GM18870 (cell line): ENCODE measurements around the gene C7orf33.
"Not testable (repeated sequence)": the region's sequence is repeated elsewhere in the genome, so short reads cannot be mapped to it uniquely, and the experiment has no call there.

ENCODE experiments used
- ATAC-seq: cut with Tn5 transposase; IDR thresholded peaks from one replicate; pipeline ENCODE4 v1.9.1; 2021; ENCODE audit warnings: moderate library complexity; ENCODE audit not compliant: unreplicated experiment

Gene C7orf33

GRCh38 chr7:148590471-148590870, at the start of gene C7orf33:
Gene C7orf33 (plus strand): TSS chr7:148590766. CDS start chr7:148590926, 160 bp downstream.
- ATAC-seq: no peak

DNA sequence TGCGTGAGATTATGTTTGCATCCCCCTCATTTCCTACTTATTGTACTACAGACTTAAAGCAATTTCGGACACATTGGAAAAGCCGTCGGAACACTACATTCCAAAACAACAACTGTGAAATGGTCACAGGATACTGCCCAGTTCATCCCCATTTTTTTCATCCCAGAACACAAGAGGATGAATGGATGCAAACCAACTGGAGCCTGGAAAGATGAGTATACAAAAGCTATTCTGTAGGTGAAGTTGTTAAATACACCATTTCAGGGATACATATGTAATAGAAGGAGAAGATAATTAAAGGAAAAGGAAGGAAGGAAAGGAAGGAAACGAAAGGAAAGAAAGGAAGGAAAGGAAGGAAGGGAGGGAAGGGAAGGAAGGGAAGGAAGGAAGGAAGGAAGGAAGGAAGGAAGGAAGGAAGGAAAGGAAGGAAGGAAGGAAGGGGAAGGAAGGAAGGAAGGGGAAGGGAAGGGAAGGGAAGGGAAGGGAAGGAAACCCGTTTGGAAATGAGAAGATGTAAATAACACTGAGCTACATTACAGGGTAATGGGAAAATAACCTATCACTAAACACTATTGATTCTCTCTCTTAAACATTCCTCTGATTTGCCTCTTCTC, 48.6 kb upstream of the C7orf33 start:
- ATAC-seq: no peak

DNA sequence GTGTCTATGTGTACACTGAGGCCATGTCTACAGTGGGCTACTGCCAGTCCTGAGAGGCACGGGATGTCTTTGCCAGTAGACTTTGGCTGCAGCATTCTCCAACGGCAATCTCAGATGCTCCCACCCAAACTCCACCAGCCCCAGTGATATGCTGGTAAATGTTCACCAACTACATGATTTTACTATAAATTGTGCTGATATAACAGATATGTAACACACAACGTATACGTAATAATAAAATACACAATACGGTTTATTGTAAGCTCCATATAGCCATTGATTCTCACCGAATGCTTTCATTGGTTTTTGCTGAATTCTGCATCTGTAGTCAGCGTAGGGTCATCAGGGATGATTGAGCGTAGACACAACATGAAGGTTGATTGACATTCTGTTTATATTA, 47.3 kb upstream of the C7orf33 start:
- no peak for ATAC-seq

DNA sequence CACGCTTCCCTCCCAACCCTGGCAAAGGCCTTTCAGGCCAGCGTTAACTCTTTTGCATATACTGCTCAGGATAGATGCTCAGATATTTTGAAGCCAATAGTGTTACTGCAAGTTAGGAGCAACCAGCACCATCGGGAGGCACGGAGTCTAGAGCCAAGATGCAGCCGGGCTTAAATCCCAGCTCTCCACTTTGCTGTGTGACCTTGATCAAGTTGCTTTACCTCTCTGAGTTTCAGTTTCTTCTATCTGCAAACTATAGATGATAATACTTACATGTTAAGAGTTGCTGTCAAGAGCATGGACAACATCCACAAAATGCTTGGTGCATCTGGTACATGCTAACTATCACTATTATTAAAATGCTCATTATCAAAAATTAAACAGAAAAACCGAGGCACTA, 45.4 kb upstream of the C7orf33 start:
- ATAC-seq: no peak

GRCh38 chr7:148545932-148546331, 44.6 kb upstream of the C7orf33 start:
- ATAC-seq: no peak

GRCh38 chr7:148546857-148547256, 43.7 kb upstream of the C7orf33 start:
- no peak for ATAC-seq

- peak; percentile 44 for ATAC-seq
Measured at GRCh38 chr7:148547951-148548350, 42.6 kb upstream of the C7orf33 start.

DNA sequence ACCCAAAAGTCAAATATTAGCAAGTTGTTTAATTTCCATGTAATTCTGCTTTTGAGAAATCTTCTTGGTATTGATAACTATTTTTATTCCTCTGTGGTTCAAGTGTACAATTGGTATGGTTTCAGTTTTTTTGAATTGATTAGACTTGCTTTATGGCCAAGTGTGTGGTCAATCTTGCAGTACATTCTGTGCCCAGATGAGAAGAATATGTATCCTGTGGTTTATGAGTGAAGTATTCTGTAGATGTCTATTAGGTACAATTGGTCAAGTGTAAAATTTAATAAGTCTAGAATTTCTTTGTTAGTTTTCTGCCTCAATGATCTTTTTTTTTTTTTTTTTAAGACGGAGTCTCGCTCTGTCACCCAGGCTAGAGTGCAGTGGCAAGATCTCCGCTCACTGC, 36.6 kb upstream of the C7orf33 start:
- peak; percentile 61 for ATAC-seq

DNA sequence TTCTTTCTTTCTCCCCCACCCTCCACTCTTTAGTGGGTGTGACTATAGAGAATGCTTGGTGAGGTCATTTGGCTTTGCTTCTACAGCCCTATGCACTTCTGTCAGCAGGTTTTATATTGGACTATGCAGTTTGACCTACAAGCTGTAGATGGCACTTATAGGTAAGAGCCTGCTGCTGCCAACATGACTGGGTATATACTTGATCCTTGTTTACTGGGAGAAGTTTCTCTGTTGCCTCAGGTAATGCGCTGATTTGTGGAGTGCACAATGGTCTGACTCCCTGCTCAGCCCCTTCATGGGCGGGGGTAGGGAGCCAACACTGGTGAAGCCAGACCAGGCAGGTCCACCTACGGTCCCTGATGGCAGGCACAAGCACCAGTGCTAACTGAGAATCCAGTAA, 33.7 kb upstream of the C7orf33 start:
- ATAC-seq: no peak

DNA sequence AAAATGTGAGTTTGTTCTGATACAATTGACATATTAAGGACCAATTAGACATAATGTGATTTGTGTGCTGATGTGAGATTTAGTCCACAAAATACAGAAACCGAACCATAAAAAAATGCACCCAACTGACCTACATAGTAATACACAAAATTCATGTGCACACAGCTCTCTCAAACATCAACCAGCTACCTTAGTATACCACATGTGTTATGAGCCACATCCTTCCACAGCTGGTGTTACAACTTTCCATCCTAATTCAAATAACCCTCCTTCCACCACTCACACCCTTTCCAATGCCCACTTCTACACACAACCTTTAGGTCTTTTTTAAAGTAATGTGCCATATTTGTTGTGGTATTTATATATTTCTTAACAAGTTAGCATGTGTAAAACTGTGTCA, 31.7 kb upstream of the C7orf33 start:
- ATAC-seq: no peak

DNA sequence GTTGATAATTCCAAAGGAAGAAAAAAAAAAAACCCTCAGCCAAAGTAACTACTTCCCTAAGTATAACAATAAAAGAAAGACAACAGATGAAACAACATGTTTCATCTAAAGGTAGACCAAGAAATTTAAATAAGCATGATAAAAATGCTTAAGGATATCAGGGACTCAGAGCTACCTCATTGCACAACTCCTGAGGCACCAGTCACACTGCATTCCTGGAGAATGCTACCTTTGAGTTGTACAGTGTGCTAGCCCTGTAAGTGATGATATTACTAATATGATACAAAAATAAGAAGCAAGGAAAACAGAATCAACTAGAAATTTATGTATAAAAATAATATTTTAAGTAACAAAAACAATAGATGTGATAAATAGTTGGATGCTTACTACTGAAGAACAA, 29.5 kb upstream of the C7orf33 start:
- ATAC-seq: no peak

DNA sequence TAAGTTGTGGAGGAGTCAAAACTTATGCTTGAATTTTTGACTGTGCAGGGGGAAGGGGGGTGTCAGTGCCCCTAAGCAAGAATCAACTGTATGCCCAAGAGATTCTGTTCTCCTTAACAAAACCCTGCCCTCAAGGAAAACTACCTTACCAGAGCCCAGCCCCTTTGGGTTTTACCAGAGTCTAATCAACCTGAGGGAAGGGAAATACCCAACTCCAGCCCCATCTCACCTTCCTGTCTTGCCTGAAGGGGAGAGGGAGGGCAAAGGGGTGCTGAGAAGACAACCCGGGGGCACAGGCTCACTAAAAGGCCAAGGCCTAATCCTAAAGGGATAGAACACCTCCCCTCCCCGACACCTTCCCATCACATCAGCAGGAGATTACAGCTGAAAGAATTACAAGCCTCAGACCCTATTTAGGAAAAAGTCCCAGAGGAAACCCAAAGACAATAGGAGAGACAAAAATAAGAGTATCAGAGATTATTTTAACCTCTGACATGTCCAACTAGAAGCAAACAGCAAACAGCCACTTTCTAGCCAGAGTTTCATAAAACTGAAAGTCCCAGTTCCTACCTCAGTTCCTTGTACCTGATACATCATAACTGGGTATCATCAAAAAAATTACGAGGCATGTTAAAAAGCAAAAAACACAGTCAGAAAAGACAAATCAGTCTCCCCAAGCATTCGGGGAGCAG, 26.8 kb upstream of the C7orf33 start:
- peak; percentile 35 for ATAC-seq

DNA sequence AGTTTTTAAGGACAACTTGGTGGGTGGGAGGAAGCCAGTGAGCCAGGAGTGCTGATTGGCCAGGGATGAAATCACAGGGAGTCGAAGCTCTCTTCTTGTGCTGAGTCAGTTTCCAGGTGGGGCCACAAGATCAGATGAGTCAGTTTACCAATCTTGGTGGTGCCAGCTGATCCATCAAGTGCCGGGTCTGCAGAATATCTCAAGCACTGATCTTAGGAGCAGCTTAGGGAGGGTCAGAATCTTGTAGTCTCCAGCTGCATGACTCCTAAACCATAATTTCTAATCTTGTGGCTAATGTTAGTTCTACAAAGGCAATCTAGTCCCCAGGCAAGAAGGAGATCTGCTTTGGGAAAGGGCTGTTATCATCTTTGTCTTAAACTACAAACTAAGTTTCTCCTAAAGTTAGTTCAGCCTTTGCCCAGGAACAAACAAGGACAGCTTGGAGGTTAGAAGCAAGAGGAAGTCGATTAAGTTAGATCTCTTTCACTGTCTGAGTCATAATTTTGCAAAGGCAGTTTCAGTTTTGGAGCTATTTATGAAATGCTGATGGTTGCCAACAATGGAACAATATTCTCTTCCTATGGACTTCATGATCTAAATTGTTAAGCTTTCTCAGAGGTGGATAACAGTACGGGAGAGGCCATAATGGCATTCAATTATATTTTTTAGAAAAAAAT, 26.2 kb upstream of the C7orf33 start:
- ATAC-seq: peak; percentile 93

- ATAC-seq: no peak
Measured at GRCh38 chr7:148566736-148567135, 23.8 kb upstream of the C7orf33 start.

- ATAC-seq: no peak
Measured at GRCh38 chr7:148567524-148567923, 23.0 kb upstream of the C7orf33 start.

GRCh38 chr7:148570510-148570909, 20.1 kb upstream of the C7orf33 start:
- ATAC-seq: no peak

- ATAC-seq: not testable (repeated sequence)
Measured at GRCh38 chr7:148570973-148571372, 19.6 kb upstream of the C7orf33 start.

DNA sequence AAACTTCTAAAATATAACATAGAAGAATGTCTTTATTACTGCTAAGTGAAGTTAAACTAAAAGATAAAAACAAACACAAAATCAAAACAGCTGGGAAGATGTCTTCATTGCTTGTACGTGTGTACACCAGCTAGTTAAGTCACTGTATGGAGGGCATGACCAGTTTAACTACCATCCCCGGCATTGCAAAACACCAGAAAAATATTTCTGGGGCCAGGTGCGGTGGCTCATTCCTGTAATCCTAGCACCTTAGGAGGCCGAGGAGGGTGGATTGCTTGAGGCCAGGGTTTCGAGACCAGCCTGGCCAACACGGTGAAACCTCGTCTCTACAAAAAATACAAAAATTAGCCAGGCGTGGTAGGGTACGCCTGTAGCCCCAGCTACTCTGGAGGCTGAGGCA, 19.2 kb upstream of the C7orf33 start:
- no peak for ATAC-seq

DNA sequence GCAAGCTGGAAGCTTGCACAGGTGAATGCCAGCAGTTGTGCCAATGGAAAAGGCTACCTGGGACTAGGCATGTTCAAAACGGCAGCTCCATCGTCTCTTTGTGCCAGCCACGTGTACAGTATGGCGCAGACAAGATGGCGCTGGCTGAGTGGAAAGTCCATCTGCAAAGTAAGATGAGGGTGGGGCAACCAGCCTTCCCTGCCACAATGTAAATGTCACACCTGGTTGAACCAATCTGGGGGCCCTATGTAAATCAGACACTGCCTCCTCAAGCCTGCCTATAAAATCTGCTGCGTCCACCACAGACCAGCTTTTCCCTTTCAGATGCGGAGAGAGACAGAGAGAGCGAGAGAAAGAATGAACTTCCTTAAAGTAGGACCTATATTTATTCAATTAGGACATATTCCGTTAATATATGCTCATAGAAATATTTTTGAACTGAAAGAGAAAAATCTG, 18.5 kb upstream of the C7orf33 start:
- no peak for ATAC-seq

DNA sequence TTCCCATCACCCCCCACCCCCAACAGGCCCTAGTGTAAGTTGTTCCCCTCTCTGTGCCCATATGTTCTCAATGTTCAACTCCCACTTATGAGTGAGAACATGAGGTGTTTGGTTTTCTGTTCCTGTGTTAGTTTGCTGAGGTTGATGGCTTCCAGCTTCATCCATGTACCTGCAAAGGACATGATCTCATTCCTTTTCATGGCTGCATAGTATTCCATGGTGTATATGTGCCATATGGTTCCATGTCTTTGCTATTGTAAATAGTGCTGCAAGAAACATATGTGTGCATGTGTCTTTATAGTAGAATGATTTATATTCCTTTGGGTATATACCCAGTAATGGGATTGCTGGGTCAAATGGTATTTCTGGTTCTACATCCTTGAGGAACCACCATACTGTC, 17.0 kb upstream of the C7orf33 start:
- ATAC-seq: not testable (repeated sequence)

DNA sequence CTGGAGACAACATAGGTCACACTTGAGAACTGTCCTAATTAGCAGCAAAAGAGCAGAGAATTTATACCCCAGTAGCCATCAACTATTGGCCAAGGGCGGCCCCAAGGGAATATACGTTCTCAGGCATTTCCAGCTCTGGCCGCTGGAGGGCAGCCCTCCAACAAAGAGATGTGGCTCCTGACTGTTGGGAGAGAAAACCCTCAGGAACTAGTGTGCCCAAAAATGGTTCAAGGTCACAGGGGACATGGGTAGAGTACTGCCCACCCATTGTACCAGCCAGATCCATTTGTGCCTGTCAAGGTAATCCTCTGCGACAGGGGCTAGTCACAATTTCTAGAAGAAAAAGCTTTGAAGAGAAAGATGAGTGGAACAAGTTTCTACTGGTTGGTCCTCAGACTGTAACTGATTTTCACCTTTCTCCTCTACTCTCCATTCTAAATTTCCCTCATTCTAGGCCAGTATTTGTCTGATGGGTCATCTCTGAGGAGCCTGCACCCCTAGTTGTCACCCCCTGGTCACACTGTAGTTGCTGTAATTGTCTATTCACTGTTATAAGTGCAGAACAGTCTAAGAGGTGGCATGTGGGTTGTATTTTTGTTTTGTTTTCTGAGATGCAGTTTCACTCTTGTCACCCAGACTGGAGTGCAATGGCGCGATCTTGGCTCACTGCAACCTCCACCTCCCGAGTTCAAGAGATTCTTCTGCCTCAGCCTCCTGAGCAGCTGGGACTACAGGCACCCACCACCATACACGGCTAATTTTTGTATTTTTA, 14.7 kb upstream of the C7orf33 start:
- peak; percentile 84 for ATAC-seq
